ENCODE results near the gene TMEM95.

Gene TMEM95

GRCh38 chr17:7315570-7316235 is 39.3 kb upstream of the TMEM95 start:
- H4K20me1 ChIP-seq (ENCODE audit: insufficient read depth, low read length), result peaks cover 14% of the 10 kb centered on the region
- peaks cover 31% of the 10 kb centered on the region for H3K79me2 ChIP-seq (ENCODE audit: low read length)
- H3K9ac ChIP-seq (ENCODE audit: low read length), result peak overlapping the region; percentile 74
- H3K9me3 ChIP-seq (ENCODE audit: insufficient read depth, low read length), result no peaks in the 10 kb centered on the region
- no peak overlapping the region for H2AFZ ChIP-seq (ENCODE audit: low read depth, low read length)
- TF ChIP-seq EZH2phosphoT487 (IDR thresholded peaks at IDR 0.05; ENCODE audit: low read depth) (no peak), CTCF (IDR thresholded peaks at IDR 0.05; ENCODE audit: low read depth, low read length) (no peak)
- H3K36me3 ChIP-seq (replicated peaks; ENCODE audit: low read depth, low read length), result peaks cover 24% of the 10 kb centered on the region
- H3K4me2 ChIP-seq (ENCODE audit: low read length), result peak overlapping the region; percentile 90
- peak overlapping the region; percentile 66 for H3K27ac ChIP-seq (ENCODE audit: low read length)
- H3K4me3 ChIP-seq (ENCODE audit: low read length), result peak overlapping the region; percentile 99
- H3K27me3 ChIP-seq (ENCODE audit: low read depth, low read length), result no peaks in the 10 kb centered on the region
- peaks cover 11% of the 10 kb centered on the region for H3K4me1 ChIP-seq (ENCODE audit: low read length)

- H3K4me2 ChIP-seq (ENCODE audit: low read length), result no peak overlapping the region
- H3K4me3 ChIP-seq (ENCODE audit: low read length), result no peak overlapping the region
- no peak overlapping the region for H3K27ac ChIP-seq (ENCODE audit: low read length)
- H4K20me1 ChIP-seq (ENCODE audit: insufficient read depth, low read length), result peaks cover 8% of the 10 kb centered on the region; the same call in 1 of the 2 replicates
- no peaks in the 10 kb centered on the region for H3K9me3 ChIP-seq (ENCODE audit: insufficient read depth, low read length)
- TF ChIP-seq CTCF (IDR thresholded peaks at IDR 0.05; ENCODE audit: low read depth, low read length), result no peak
- TF ChIP-seq EZH2phosphoT487 (IDR thresholded peaks at IDR 0.05; ENCODE audit: low read depth), result no peak
- peaks cover 19% of the 10 kb centered on the region for H3K79me2 ChIP-seq (ENCODE audit: low read length)
- no peaks in the 10 kb centered on the region for H3K27me3 ChIP-seq (ENCODE audit: low read depth, low read length)
- peaks cover 10% of the 10 kb centered on the region; the same call in 1 of the 2 replicates for H3K4me1 ChIP-seq (ENCODE audit: low read length)
- peaks cover 14% of the 10 kb centered on the region for H3K36me3 ChIP-seq (replicated peaks; ENCODE audit: low read depth, low read length)
- no peak overlapping the region for H2AFZ ChIP-seq (ENCODE audit: low read depth, low read length)
- H3K9ac ChIP-seq (ENCODE audit: low read length), result no peak overlapping the region
Measured at GRCh38 chr17:7317161-7317803, 37.7 kb upstream of the TMEM95 start.

GRCh38 chr17:7318121-7318860 is 36.7 kb upstream of the TMEM95 start:
- TF ChIP-seq EZH2phosphoT487 (IDR thresholded peaks at IDR 0.05; ENCODE audit: low read depth) (no peak), CTCF (IDR thresholded peaks at IDR 0.05; ENCODE audit: low read depth, low read length) (no peak)
- H3K9ac ChIP-seq (ENCODE audit: low read length), result no peak overlapping the region
- H3K79me2 ChIP-seq (ENCODE audit: low read length), result peaks cover 12% of the 10 kb centered on the region
- peaks cover 10% of the 10 kb centered on the region; the same call in 1 of the 2 replicates for H3K4me1 ChIP-seq (ENCODE audit: low read length)
- H4K20me1 ChIP-seq (ENCODE audit: insufficient read depth, low read length), result no peaks in the 10 kb centered on the region
- H2AFZ ChIP-seq (ENCODE audit: low read depth, low read length), result no peak overlapping the region
- H3K4me3 ChIP-seq (ENCODE audit: low read length), result no peak overlapping the region
- H3K27me3 ChIP-seq (ENCODE audit: low read depth, low read length), result no peaks in the 10 kb centered on the region
- no peaks in the 10 kb centered on the region for H3K9me3 ChIP-seq (ENCODE audit: insufficient read depth, low read length)
- H3K4me2 ChIP-seq (ENCODE audit: low read length), result no peak overlapping the region
- H3K27ac ChIP-seq (ENCODE audit: low read length), result no peak overlapping the region
- H3K36me3 ChIP-seq (replicated peaks; ENCODE audit: low read depth, low read length), result peaks cover 13% of the 10 kb centered on the region

GRCh38 chr17:7321466-7321865 is 33.5 kb upstream of the TMEM95 start:
- no peaks in the 10 kb centered on the region for H4K20me1 ChIP-seq (ENCODE audit: insufficient read depth, low read length)
- no peak overlapping the region for H3K4me3 ChIP-seq (ENCODE audit: low read length)
- H3K36me3 ChIP-seq (replicated peaks; ENCODE audit: low read depth, low read length), result peaks cover 20% of the 10 kb centered on the region
- H3K27ac ChIP-seq (ENCODE audit: low read length), result no peak overlapping the region
- H2AFZ ChIP-seq (ENCODE audit: low read depth, low read length), result no peak overlapping the region
- no peaks in the 10 kb centered on the region for H3K79me2 ChIP-seq (ENCODE audit: low read length)
- H3K9me3 ChIP-seq (ENCODE audit: insufficient read depth, low read length), result no peaks in the 10 kb centered on the region
- H3K4me1 ChIP-seq (ENCODE audit: low read length), result no peaks in the 10 kb centered on the region
- H3K27me3 ChIP-seq (ENCODE audit: low read depth, low read length), result no peaks in the 10 kb centered on the region
- TF ChIP-seq CTCF (IDR thresholded peaks at IDR 0.05; ENCODE audit: low read depth, low read length), result no peak
- TF ChIP-seq EZH2phosphoT487 (IDR thresholded peaks at IDR 0.05; ENCODE audit: low read depth), result no peak
- no peak overlapping the region for H3K4me2 ChIP-seq (ENCODE audit: low read length)
- no peak overlapping the region for H3K9ac ChIP-seq (ENCODE audit: low read length)

Measured in OCI-LY3 (cell line).